B cell (primary cell): ENCODE data around the gene PLEKHM3. TPM values are rescaled to one million over a fixed set of nuclear protein-coding genes. Genes with fewer than 3 reads are reported as not detected.

ENCODE experiments used
- ATAC-seq: fragments of 200-7000 bp; cut with Tn5 transposase; one replicate; pipeline ENCODE4 v1.10.0; 2021; ENCODE audit warnings: low read depth, mild to moderate bottlenecking, moderate number of reproducible peaks, moderate library complexity
- CTCF ChIA-PET: fragments of 350-600 bp; sonication (Branson Sonifier 250); formaldehyde crosslinking; loops from one replicate; lab custom pipeline; 2021; ENCODE audit warnings: antibody characterized with exemption, inconsistent platforms; lab: Charles Lee
- POLR2A ChIA-PET: fragments of 350-600 bp; sonication (Branson Sonifier 250); formaldehyde crosslinking; loops from one replicate; lab custom pipeline; 2021; ENCODE audit warnings: antibody characterized with exemption; lab: Charles Lee
- DNase-seq: peaks from one replicate; pipeline ENCODE4 v3.0.0; 2013
- H2AFZ ChIP-seq: 2 replicates; pipeline ENCODE4 v1.6.1; 2012; ENCODE audit warnings: mild to moderate bottlenecking, low read depth, low read length; ENCODE audit not compliant: insufficient read depth, poor library complexity, severe bottlenecking
- H3K27ac ChIP-seq, 2 donors: 1 replicate in 1 of 2; 2 replicates in 1 of 2; pipeline ENCODE4 v1.5.1; 2012 to 2013; ENCODE audit warnings: low read length in 2 of 2, mild to moderate bottlenecking in 2 of 2, moderate library complexity in 1 of 2
- H3K27me3 ChIP-seq, 4 experiments: fragments of 200-600 bp in 1 of 4; sonication (generic) in 1 of 4; replicated peaks in 1 of 4; 1 replicate in 2 of 4; 2 replicates in 2 of 4; pipeline versions ENCODE4 v1.6.1 to v1.7.0; 2013 to 2016; ENCODE audit warnings: low read length in 3 of 4, mild to moderate bottlenecking in 2 of 4, mixed read lengths in 1 of 4, moderate library complexity in 1 of 4; ENCODE audit not compliant: insufficient read depth in 4 of 4, control insufficient read depth in 3 of 4; ENCODE audit errors: control extremely low read depth in 1 of 4
- H3K36me3 ChIP-seq, 2 experiments: replicated peaks in 1 of 2; 1 replicate in 1 of 2; 2 replicates in 1 of 2; pipeline versions ENCODE4 v1.6.1 to v1.7.1; 2013; ENCODE audit warnings: low read length in 1 of 2; ENCODE audit not compliant: insufficient read depth in 2 of 2, control insufficient read depth in 1 of 2; ENCODE audit errors: control extremely low read depth in 1 of 2, extremely low read depth in 1 of 2
- H3K4me1 ChIP-seq, 2 donors: fragments of 200-600 bp in 1 of 2; sonication (generic) in 1 of 2; 1 replicate in 1 of 2; 2 replicates in 1 of 2; pipeline versions ENCODE4 v1.5.1 to v1.6.1; 2013 to 2017; ENCODE audit warnings: low read length in 2 of 2; ENCODE audit not compliant: control insufficient read depth in 2 of 2, insufficient read depth in 2 of 2
- H3K4me2 ChIP-seq: replicated peaks from 2 replicates; pipeline ENCODE3; 2012; ENCODE audit warnings: mild to moderate bottlenecking, low read depth, low read length; ENCODE audit not compliant: poor library complexity, severe bottlenecking
- H3K4me3 ChIP-seq, 5 experiments: fragments of 200-600 bp in 1 of 5; sonication (generic) in 1 of 5; 1 replicate in 3 of 5; 2 replicates in 2 of 5; pipeline versions ENCODE4 v1.5.1 to v1.7.0; 2011 to 2016; ENCODE audit warnings: low read length in 4 of 5, mild to moderate bottlenecking in 4 of 5, low read depth in 2 of 5, control low read depth in 1 of 5, moderate library complexity in 1 of 5; ENCODE audit not compliant: insufficient read depth in 1 of 5; ENCODE audit errors: control extremely low read depth in 1 of 5, extremely low read depth in 1 of 5
- H3K79me2 ChIP-seq: fragments of 200-600 bp; sonication (generic); one replicate; pipeline ENCODE4 v1.6.0; 2016; ENCODE audit warnings: low read length; ENCODE audit not compliant: control insufficient read depth, insufficient read depth
- H3K9ac ChIP-seq: fragments of 200-600 bp; sonication (generic); 2 replicates; pipeline ENCODE4 v1.6.1; 2017; ENCODE audit warnings: mild to moderate bottlenecking, low read length, moderate library complexity
- H3K9me3 ChIP-seq, 3 donors: one replicate each; pipeline versions ENCODE4 v1.6.1 to v1.7.1; 2013; ENCODE audit warnings: low read length in 2 of 3; ENCODE audit not compliant: control insufficient read depth in 2 of 3, insufficient read depth in 1 of 3; ENCODE audit errors: control extremely low read depth in 1 of 3
- H4K20me1 ChIP-seq: 2 replicates; pipeline ENCODE4 v1.6.0; 2012; ENCODE audit warnings: mild to moderate bottlenecking, low read length; ENCODE audit not compliant: insufficient read depth, control insufficient read depth, poor library complexity, severe bottlenecking
- H3K27ac Mint-ChIP-seq: one replicate; pipeline ENCODE4 v1.8.0; 2021; ENCODE audit warnings: mixed read lengths
- H3K27me3 Mint-ChIP-seq: one replicate; pipeline ENCODE4 v1.8.0; 2021; ENCODE audit warnings: mixed read lengths
- H3K4me1 Mint-ChIP-seq: one replicate; pipeline ENCODE4 v1.8.0; 2021; ENCODE audit warnings: mixed read lengths
- H3K4me3 Mint-ChIP-seq: one replicate; pipeline ENCODE4 v1.8.0; 2021; ENCODE audit warnings: mixed read lengths
- H3K9me3 Mint-ChIP-seq: one replicate; pipeline ENCODE4 v1.8.0; 2022; ENCODE audit warnings: mixed read lengths; ENCODE audit not compliant: insufficient read depth
- EZH2 ChIP-seq: IDR thresholded peaks from 2 replicates; pipeline ENCODE4 v1.6.1; 2012; ENCODE audit warnings: borderline replicate concordance, low read depth, mild to moderate bottlenecking, moderate library complexity, low read length; ENCODE audit not compliant: insufficient read depth, poor library complexity, severe bottlenecking
- WGBS: methylation state at CpG from one replicate; pipeline ENCODE4 v1.1.5; 2013; ENCODE audit warnings: missing lambda C conversion rate; ENCODE audit not compliant: insufficient coverage; 5-methylcytosine and 5-hydroxymethylcytosine counted together
- intact Hi-C: fragments of 100-400 bp; cut with micrococcal nuclease; formaldehyde crosslinking; loops from one replicate; pipeline ENCODE4 v1.10.0; 2022
- polyA plus RNA-seq: library from polyadenylated mRNA; depleted of rRNA; stranded (reverse); fragments of >200 nt; gene quantifications from 2 replicates; pipeline ENCODE4 v1.2.3, GENCODE V29; 2012
- total RNA-seq, 2 donors: library from RNA; stranded (reverse); fragments of 120-200 nt in 1 of 2; gene quantifications; 1 replicate in 1 of 2; 2 replicates in 1 of 2; pipeline versions ENCODE4 v1.2.3 to v1.2.4, GENCODE V29; 2013 to 2022
- TF ChIP-seq, protein P1 (sequence below): fragments of 200-600 bp; IDR thresholded peaks from one replicate; pipeline ENCODE4 v1.8.0; 2022; ENCODE audit warnings: antibody characterized with exemption, mild to moderate bottlenecking

The PLEKHM3 gene
- total and polyA plus RNA-seq, 2 donors (not counting 1 experiment from before 2014, with no cell fraction given), result 4.0 to 17.7 TPM

DNA sequence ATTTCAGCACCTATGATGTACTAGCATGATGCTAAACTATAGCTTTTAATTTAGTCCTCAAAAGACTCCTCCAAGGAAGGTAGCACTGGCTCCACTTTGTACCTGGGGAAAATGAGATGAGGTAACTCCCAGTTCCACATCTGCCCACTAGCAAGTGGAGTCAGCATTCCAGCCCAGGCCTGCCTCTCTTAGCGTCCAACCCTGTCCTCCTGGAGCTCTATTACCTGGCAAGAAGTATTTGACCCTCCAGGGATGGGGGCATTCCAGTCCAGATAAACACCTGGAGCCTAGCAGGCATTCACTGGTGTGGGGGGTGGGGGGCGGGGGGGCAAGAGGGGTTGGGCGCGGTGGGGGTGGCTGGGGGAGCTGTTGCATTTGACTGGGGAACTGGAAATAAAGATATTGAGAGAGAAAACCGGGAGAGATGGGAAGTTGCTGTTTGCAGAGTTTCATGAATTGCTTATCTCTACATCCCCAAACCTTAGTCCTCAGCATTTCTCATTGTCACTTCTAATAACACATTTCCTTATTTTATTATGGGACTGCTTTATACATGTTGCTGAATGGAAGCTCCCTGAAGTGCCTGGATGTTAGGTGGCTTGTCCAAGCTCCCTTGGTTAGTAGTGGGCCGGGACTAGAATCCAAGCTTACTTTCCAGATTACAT lies 233.6 kb downstream of the PLEKHM3 start:
- Histone ChIP-seq H3K27ac (no peak overlapping the region), H3K4me1 (no peaks in the 10 kb centered on the region), H3K4me2 (no peak overlapping the region), H3K27me3 (peaks cover 0 to 5% (median 0%) of the 10 kb centered on the region in 4 experiments), H2AFZ (no peak overlapping the region), H3K9ac (no peak overlapping the region), H3K36me3 (no peaks in the 10 kb centered on the region), H4K20me1 (no peaks in the 10 kb centered on the region), H3K9me3 (no peaks in the 10 kb centered on the region), H3K4me3 (no peak overlapping the region), H3K79me2 (no peaks in the 10 kb centered on the region)
- H3K4me1 Mint-ChIP-seq, result no peaks in the 10 kb centered on the region
- ChIA-PET CTCF (no interaction called here), POLR2A (no interaction called here)
- DNase-seq (no peak), ATAC-seq (no peak)
- WGBS, result no CpG with 5 or more reads among the region's 6 CpGs
- TF ChIP-seq, protein P1, sequence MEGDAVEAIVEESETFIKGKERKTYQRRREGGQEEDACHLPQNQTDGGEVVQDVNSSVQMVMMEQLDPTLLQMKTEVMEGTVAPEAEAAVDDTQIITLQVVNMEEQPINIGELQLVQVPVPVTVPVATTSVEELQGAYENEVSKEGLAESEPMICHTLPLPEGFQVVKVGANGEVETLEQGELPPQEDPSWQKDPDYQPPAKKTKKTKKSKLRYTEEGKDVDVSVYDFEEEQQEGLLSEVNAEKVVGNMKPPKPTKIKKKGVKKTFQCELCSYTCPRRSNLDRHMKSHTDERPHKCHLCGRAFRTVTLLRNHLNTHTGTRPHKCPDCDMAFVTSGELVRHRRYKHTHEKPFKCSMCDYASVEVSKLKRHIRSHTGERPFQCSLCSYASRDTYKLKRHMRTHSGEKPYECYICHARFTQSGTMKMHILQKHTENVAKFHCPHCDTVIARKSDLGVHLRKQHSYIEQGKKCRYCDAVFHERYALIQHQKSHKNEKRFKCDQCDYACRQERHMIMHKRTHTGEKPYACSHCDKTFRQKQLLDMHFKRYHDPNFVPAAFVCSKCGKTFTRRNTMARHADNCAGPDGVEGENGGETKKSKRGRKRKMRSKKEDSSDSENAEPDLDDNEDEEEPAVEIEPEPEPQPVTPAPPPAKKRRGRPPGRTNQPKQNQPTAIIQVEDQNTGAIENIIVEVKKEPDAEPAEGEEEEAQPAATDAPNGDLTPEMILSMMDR, result no peak
- no peak for TF ChIP-seq EZH2
- H3K27me3 Mint-ChIP-seq, result peaks cover 25% of the 10 kb centered on the region
- no peak overlapping the region for H3K27ac Mint-ChIP-seq
- no peaks in the 10 kb centered on the region for H3K9me3 Mint-ChIP-seq
- intact Hi-C loops, result no loop called here
- no peak overlapping the region for H3K4me3 Mint-ChIP-seq

GRCh38 chr2:207790898-207791297 lies 234.4 kb downstream of the PLEKHM3 start:
- ChIA-PET POLR2A (no interaction called here), CTCF (no interaction called here)
- Mint-ChIP-seq H3K9me3 (no peaks in the 10 kb centered on the region), H3K4me1 (no peaks in the 10 kb centered on the region), H3K4me3 (no peak overlapping the region), H3K27ac (no peak overlapping the region), H3K27me3 (peaks cover 25% of the 10 kb centered on the region)
- Histone ChIP-seq H3K4me2 (no peak overlapping the region), H3K9ac (no peak overlapping the region), H3K27me3 (peaks cover 0 to 5% (median 0%) of the 10 kb centered on the region in 4 experiments), H3K79me2 (no peaks in the 10 kb centered on the region), H4K20me1 (no peaks in the 10 kb centered on the region), H3K36me3 (no peaks in the 10 kb centered on the region), H3K9me3 (no peaks in the 10 kb centered on the region), H3K4me1 (no peaks in the 10 kb centered on the region), H3K27ac (no peak overlapping the region), H3K4me3 (no peak overlapping the region), H2AFZ (no peak overlapping the region)
- ATAC-seq (no peak), DNase-seq (no peak)
- WGBS, result 89% methylated on average over 1 of the region's 1 CpG
- intact Hi-C loops, result no loop called here
- no peak for TF ChIP-seq EZH2
- TF ChIP-seq, protein P1, result no peak
